ENCODE results near the gene ACER3. TPM values are rescaled to one million over a fixed set of nuclear protein-coding genes. Genes with fewer than 3 reads are reported as not detected.
"Not testable (repeated sequence)": the region's sequence is repeated elsewhere in the genome, so short reads cannot be mapped to it uniquely, and the experiment has no call there.

The ACER3 gene
- total RNA-seq, 1 donor from 2014 or later, result 25.7 TPM

DNA sequence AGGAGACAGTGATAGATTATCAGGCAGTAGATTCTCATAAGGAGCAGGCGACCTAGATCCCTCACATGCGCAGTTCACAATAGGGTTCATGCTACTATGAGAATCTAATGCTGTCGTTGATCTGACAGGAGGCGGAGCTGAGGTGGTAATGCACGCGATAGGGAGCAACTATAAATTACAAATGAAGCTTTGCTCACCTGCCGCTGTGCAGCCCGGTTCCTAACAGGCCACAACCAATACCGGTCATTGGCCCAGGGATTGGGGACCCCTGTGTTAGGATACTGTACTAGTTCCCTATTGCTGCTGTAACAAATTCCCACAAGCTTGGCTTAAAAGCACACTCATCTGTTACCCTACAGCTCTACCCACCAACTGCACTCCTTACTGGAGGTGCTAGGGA lies 184.2 kb downstream of the ACER3 start:
- Mint-ChIP-seq H3K27ac (ENCODE audit: unreplicated experiment) (peak overlapping the region; percentile 73), H3K27me3 (ENCODE audit: unreplicated experiment) (peaks cover 13% of the 10 kb centered on the region), H3K36me3 (ENCODE audit: unreplicated experiment) (no peaks in the 10 kb centered on the region), H3K9me3 (ENCODE audit: unreplicated experiment) (peaks cover 6% of the 10 kb centered on the region), H3K4me1 (ENCODE audit: low read depth, unreplicated experiment) (peaks cover 2% of the 10 kb centered on the region), H3K4me3 (ENCODE audit: unreplicated experiment) (no peak overlapping the region)
- TF ChIP-seq, protein P1, sequence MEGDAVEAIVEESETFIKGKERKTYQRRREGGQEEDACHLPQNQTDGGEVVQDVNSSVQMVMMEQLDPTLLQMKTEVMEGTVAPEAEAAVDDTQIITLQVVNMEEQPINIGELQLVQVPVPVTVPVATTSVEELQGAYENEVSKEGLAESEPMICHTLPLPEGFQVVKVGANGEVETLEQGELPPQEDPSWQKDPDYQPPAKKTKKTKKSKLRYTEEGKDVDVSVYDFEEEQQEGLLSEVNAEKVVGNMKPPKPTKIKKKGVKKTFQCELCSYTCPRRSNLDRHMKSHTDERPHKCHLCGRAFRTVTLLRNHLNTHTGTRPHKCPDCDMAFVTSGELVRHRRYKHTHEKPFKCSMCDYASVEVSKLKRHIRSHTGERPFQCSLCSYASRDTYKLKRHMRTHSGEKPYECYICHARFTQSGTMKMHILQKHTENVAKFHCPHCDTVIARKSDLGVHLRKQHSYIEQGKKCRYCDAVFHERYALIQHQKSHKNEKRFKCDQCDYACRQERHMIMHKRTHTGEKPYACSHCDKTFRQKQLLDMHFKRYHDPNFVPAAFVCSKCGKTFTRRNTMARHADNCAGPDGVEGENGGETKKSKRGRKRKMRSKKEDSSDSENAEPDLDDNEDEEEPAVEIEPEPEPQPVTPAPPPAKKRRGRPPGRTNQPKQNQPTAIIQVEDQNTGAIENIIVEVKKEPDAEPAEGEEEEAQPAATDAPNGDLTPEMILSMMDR (IDR thresholded peaks at IDR 0.05; ENCODE audit: partially characterized antibody, unreplicated experiment), result no peak
- no peak for DNase-seq

DNA sequence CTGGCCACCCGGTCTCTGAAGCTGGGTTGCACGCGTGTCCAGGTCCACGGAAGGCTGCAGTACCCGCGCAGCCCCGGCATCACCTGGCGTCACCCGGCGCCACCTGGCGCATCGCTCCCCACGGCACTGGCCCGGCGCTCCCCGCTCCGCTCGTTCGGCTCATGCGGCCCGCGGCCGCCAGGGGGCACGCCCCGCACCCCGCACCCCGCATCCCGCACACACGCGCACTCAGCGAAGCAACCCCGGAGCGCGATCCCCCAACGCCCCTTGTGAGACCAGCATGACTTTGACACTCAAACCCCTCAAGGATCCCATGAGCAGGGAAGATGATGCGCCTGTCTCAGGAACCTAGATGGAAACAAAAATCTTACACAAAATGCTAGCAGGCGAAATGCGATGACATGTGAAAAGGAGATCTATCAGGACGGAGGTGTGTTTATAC lies 185.4 kb downstream of the ACER3 start:
- peaks cover 8% of the 10 kb centered on the region for H3K27me3 Mint-ChIP-seq (ENCODE audit: unreplicated experiment)
- DNase-seq, result peak; percentile 83
- peaks cover 4% of the 10 kb centered on the region for H3K9me3 Mint-ChIP-seq (ENCODE audit: unreplicated experiment)
- H3K27ac Mint-ChIP-seq (ENCODE audit: unreplicated experiment), result no peak overlapping the region
- H3K4me1 Mint-ChIP-seq (ENCODE audit: low read depth, unreplicated experiment), result peaks cover 2% of the 10 kb centered on the region
- TF ChIP-seq, protein P1 (IDR thresholded peaks at IDR 0.05; ENCODE audit: partially characterized antibody, unreplicated experiment), result peak; percentile 97
- peak overlapping the region; percentile 53 for H3K4me3 Mint-ChIP-seq (ENCODE audit: unreplicated experiment)
- no peaks in the 10 kb centered on the region for H3K36me3 Mint-ChIP-seq (ENCODE audit: unreplicated experiment)

DNA sequence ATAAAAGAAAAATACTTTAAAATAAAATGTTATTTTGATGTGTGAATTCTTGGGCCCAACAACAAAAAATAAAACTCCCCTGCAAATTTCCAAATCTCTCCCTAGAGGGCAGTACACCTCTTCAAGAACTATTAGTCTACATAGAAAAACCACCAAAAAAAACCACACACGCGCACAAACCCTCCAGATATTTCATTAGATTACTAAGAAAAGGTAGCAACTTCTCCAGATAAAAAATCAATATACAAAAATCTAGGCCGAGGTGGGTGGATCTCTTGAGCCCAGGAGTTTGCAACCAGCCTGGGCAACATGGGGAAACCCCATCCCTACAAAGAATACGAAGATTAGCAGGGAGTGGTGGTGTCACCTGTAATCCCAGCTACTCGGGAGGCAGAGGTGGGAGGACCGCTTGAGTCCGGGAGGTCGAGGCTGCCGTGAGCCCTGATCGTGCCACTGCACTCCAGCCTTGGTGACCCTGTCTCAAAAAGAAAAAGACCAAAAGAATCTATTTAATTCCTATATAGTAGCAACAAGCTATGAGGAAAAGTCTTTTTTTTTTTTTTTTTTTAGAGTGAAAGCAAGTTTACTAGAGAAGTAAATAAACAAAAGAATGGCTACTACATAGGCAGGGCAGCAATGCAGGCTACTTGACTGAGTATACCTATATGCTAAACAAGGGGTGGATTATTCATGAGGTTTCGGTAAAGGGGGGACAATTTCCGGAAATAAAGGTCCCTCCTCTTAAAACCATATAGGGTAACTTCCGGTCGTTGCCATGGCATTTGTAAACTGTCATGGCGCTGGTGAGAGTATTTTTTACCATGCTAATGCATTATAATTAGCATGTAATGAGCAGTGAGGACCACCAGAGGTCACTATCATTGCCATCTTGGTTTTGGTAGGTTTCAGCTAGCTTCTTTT lies 186.5 kb downstream of the ACER3 start:
- Mint-ChIP-seq H3K27me3 (ENCODE audit: unreplicated experiment) (peaks cover 3% of the 10 kb centered on the region), H3K36me3 (ENCODE audit: unreplicated experiment) (no peaks in the 10 kb centered on the region), H3K9me3 (ENCODE audit: unreplicated experiment) (peaks cover 4% of the 10 kb centered on the region), H3K4me1 (ENCODE audit: low read depth, unreplicated experiment) (peaks cover 2% of the 10 kb centered on the region), H3K27ac (ENCODE audit: unreplicated experiment) (no peak overlapping the region), H3K4me3 (ENCODE audit: unreplicated experiment) (peak overlapping the region; percentile 27)
- DNase-seq, result no peak
- TF ChIP-seq, protein P1 (IDR thresholded peaks at IDR 0.05; ENCODE audit: partially characterized antibody, unreplicated experiment), result peak; percentile 47

DNA sequence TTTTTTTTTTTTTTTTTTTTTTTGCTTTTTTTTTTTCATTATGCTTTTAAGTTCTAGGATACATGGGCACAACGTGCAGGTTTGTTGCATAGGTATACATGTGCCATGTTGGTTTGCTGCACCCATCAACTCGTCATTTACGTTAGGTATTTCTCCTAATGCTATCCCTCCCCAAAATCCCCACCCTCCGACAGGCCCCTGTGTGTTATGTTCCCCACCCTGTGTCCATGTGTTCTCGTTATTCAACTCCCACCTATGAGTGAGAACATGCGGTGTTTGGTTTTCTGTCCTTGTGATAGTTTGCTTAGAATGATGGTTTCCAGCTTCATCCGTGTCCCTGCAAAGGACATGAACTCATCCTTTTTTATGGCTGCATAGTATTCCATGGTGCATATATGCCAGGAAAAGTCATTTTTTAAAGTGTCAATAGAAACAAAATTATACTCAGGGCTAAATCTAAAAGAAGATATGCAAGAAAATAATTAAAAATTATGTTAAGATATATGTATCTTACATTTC lies 187.3 kb downstream of the ACER3 start:
- not testable (repeated sequence) for H3K36me3 Mint-ChIP-seq (ENCODE audit: unreplicated experiment); H3K27ac Mint-ChIP-seq (ENCODE audit: unreplicated experiment); DNase-seq; H3K4me1 Mint-ChIP-seq (ENCODE audit: low read depth, unreplicated experiment); H3K9me3 Mint-ChIP-seq (ENCODE audit: unreplicated experiment); H3K27me3 Mint-ChIP-seq (ENCODE audit: unreplicated experiment); H3K4me3 Mint-ChIP-seq (ENCODE audit: unreplicated experiment)

DNA sequence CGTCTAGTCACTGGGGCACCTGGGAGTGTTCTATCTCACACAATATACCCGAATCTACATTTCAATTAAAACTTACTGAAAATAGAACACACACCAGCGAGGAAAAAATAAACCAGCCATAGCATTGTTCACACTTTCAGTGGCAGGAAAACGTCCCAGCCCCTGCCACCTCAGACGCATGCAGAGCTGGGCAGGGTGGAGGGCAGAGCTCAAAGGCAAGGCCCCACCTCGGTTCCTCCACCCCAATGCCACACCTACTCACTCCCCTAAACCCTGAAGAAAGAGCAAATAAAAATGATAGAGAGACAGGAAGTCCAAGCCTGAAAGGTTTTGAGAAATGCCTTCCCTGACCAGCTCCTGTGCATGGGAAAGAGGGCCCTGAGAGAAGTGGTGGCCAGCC lies 188.3 kb downstream of the ACER3 start:
- Mint-ChIP-seq H3K27ac (ENCODE audit: unreplicated experiment) (no peak overlapping the region), H3K36me3 (ENCODE audit: unreplicated experiment) (peaks cover 5% of the 10 kb centered on the region)
- DNase-seq, result no peak

More for the DNA sequence above, 188.3 kb downstream of the ACER3 start:
- TF ChIP-seq, protein P1 (IDR thresholded peaks at IDR 0.05; ENCODE audit: partially characterized antibody, unreplicated experiment), result no peak
- Mint-ChIP-seq H3K27me3 (ENCODE audit: unreplicated experiment) (peaks cover 3% of the 10 kb centered on the region), H3K9me3 (ENCODE audit: unreplicated experiment) (peaks cover 4% of the 10 kb centered on the region), H3K4me1 (ENCODE audit: low read depth, unreplicated experiment) (peaks cover 2% of the 10 kb centered on the region), H3K4me3 (ENCODE audit: unreplicated experiment) (no peak overlapping the region)

All from glutamatergic neuron (in vitro differentiated cells).